HepG2 (cell line): ENCODE data around the gene FOXA1. TPM values are rescaled to one million over a fixed set of nuclear protein-coding genes. Genes with fewer than 3 reads are reported as not detected.
A peak's percentile ranks its signal among the peaks of the same experiment; 100 is the strongest.

Experiments
- ATAC-seq: fragments of 200-7000 bp; cut with Tn5 transposase; 3 replicates; pipeline ENCODE4 v1.9.1; 2020; ENCODE audit warnings: mild to moderate bottlenecking, moderate library complexity
- BruUV-seq: library from RNA; stranded (reverse); fragments of 400-500 nt; replicated peaks from 2 replicates; lab custom pipeline; 2021; lab: Mats Ljungman, UMichigan
- CTCF ChIA-PET: fragments of 300-600 bp; formaldehyde crosslinking; extraction: SDS; loops from one replicate; lab custom pipeline; 2021; ENCODE audit warnings: low total read pairs, inconsistent platforms, low intra/inter-chr PET ratio; lab: Yijun Ruan, JAX
- POLR2A ChIA-PET: fragments of 350-600 bp; sonication (Branson Sonifier 250); formaldehyde crosslinking; loops from one replicate; lab custom pipeline; 2020; ENCODE audit warnings: antibody characterized with exemption, inconsistent platforms; lab: Yijun Ruan, JAX
- DNase-seq: peaks from one replicate; pipeline ENCODE4 v3.0.0-alpha.2; 2015; ENCODE audit warnings: low spot score
- FAIRE-seq: peaks from 3 replicates; lab custom pipeline; 2011; peaks lifted over from hg19 to GRCh38; lab: Jason Lieb, UNC
- H2AFZ ChIP-seq: one replicate; pipeline ENCODE4 v1.6.1; 2011; ENCODE audit warnings: low read length, inconsistent platforms
- H3K27ac ChIP-seq: fragments of 300-600 bp; 3 replicates; pipeline ENCODE4 v1.8.0; 2011; ENCODE audit warnings: mixed run types, mild to moderate bottlenecking, mixed read lengths, low read length, inconsistent platforms; ENCODE audit not compliant: insufficient read depth; ENCODE audit errors: extremely low read length
- H3K27me3 ChIP-seq, 2 experiments: fragments of 200-600 bp in 1 of 2; 2 replicates in 1 of 2; 3 replicates in 1 of 2; pipeline versions ENCODE4 v1.6.0 to v1.8.0; 2011; ENCODE audit warnings: low read length in 2 of 2, mild to moderate bottlenecking in 2 of 2, moderate library complexity in 2 of 2, inconsistent platforms in 1 of 2; ENCODE audit not compliant: insufficient read depth in 2 of 2, control insufficient read depth in 1 of 2
- H3K36me3 ChIP-seq, 2 experiments: fragments of 200-600 bp in 1 of 2; replicated peaks in 1 of 2; 2 replicates in 1 of 2; 3 replicates in 1 of 2; pipeline versions ENCODE4 v1.5.1 to v1.8.0; 2011; ENCODE audit warnings: low read length in 2 of 2, inconsistent platforms in 1 of 2; ENCODE audit not compliant: insufficient read depth in 2 of 2, control insufficient read depth in 1 of 2
- H3K4me1 ChIP-seq: 2 replicates; pipeline ENCODE4 v1.5.1; 2012; ENCODE audit warnings: low read length, inconsistent platforms; ENCODE audit not compliant: insufficient read depth
- H3K4me2 ChIP-seq: 2 replicates; pipeline ENCODE4 v1.6.0; 2011; ENCODE audit warnings: low read depth, low read length, inconsistent platforms
- H3K4me3 ChIP-seq, 3 experiments: fragments of 200-600 bp in 1 of 3; sonication (generic), shearing (Covaris generic) in 1 of 3; replicated peaks in 1 of 3; 2 replicates each; pipeline ENCODE4 v1.5.1; 2011 to 2016; ENCODE audit warnings: low read length in 3 of 3, inconsistent platforms in 2 of 3, low read depth in 2 of 3, mild to moderate bottlenecking in 2 of 3, control low read depth in 1 of 3, mixed read lengths in 1 of 3; ENCODE audit not compliant: insufficient read depth in 1 of 3
- H3K79me2 ChIP-seq: one replicate; pipeline ENCODE4 v1.6.1; 2011; ENCODE audit warnings: low read length, inconsistent platforms; ENCODE audit not compliant: insufficient read depth
- H3K9ac ChIP-seq: 2 replicates; pipeline ENCODE4 v1.6.0; 2011; ENCODE audit warnings: mild to moderate bottlenecking, low read depth, low read length, inconsistent platforms; ENCODE audit not compliant: insufficient read depth
- H3K9me3 ChIP-seq: 2 replicates; pipeline ENCODE4 v1.5.1; 2012; ENCODE audit warnings: mild to moderate bottlenecking, low read length
- H4K20me1 ChIP-seq: 2 replicates; pipeline ENCODE4 v1.6.0; 2011; ENCODE audit warnings: inconsistent platforms, mild to moderate bottlenecking, low read length, moderate library complexity; ENCODE audit not compliant: insufficient read depth
- HOMEZ ChIP-seq: IDR thresholded peaks from 2 replicates; pipeline ENCODE4 v1.6.1; 2016; ENCODE audit warnings: low read depth
- NFYB ChIP-seq: sonication (generic); formaldehyde crosslinking; IDR thresholded peaks from 2 replicates; pipeline ENCODE4 v1.4.0; 2020; ENCODE audit warnings: missing genetic modification reagents
- PPARG ChIP-seq: conservative IDR thresholded peaks from 2 replicates; pipeline ENCODE4 v1.6.1; 2016; ENCODE audit warnings: missing biosample characterization, missing genetic modification reagents
- SIX4 ChIP-seq: sonication (generic); formaldehyde crosslinking; IDR thresholded peaks from 2 replicates; pipeline ENCODE4 v1.4.0; 2020; ENCODE audit warnings: missing genetic modification reagents
- SNAPC2 ChIP-seq: sonication (generic); formaldehyde crosslinking; IDR thresholded peaks from 2 replicates; pipeline ENCODE4 v1.8.1; 2022; ENCODE audit warnings: mild to moderate bottlenecking, missing genetic modification reagents
- SOX6 ChIP-seq, 2 experiments: fragments of 450-650 bp in 1 of 2; sonication (generic) in 1 of 2; formaldehyde crosslinking in 1 of 2; IDR thresholded peaks; 2 replicates each; pipeline versions ENCODE4 v1.4.0 to v1.6.1; 2017 to 2020; ENCODE audit warnings: antibody characterized with exemption in 1 of 2, mild to moderate bottlenecking in 1 of 2, missing genetic modification reagents in 1 of 2
- TFDP2 ChIP-seq: sonication (generic); formaldehyde crosslinking; IDR thresholded peaks from 2 replicates; pipeline ENCODE4 v1.4.0; 2020; ENCODE audit warnings: missing genetic modification reagents
- TGIF2 ChIP-seq: IDR thresholded peaks from 2 replicates; pipeline ENCODE4 v1.6.1; 2016; ENCODE audit warnings: control low read depth, missing compliant biosample characterization
- XRCC5 ChIP-seq: fragments of 200-400 bp; formaldehyde crosslinking; optimal IDR thresholded peaks from 2 replicates; pipeline ENCODE3; 2017; ENCODE audit warnings: mild to moderate bottlenecking, low read length
- ZGPAT ChIP-seq: IDR thresholded peaks from 2 replicates; pipeline ENCODE4 v1.6.1; 2016; ENCODE audit warnings: mild to moderate bottlenecking
- ZMYM2 ChIP-seq: sonication (generic); formaldehyde crosslinking; IDR thresholded peaks from 2 replicates; pipeline ENCODE4 v1.8.0; 2022; ENCODE audit warnings: mild to moderate bottlenecking, missing genetic modification reagents
- ZNF121 ChIP-seq: sonication (generic); formaldehyde crosslinking; IDR thresholded peaks from 2 replicates; pipeline ENCODE4 v1.5.0; 2020; ENCODE audit warnings: mild to moderate bottlenecking, missing genetic modification reagents
- ZNF280D ChIP-seq: sonication (generic); formaldehyde crosslinking; IDR thresholded peaks from 2 replicates; pipeline ENCODE4 v1.5.1; 2020; ENCODE audit warnings: mild to moderate bottlenecking, missing genetic modification reagents
- ZNF569 ChIP-seq: sonication (generic); formaldehyde crosslinking; IDR thresholded peaks from 2 replicates; pipeline ENCODE4 v1.5.0; 2020; ENCODE audit warnings: mild to moderate bottlenecking, missing genetic modification reagents, moderate library complexity, borderline replicate concordance
- ZNF766 ChIP-seq: sonication (generic); formaldehyde crosslinking; IDR thresholded peaks from 2 replicates; pipeline ENCODE4 v1.5.0; 2020; ENCODE audit warnings: missing genetic modification reagents, borderline replicate concordance
- ZNF878 ChIP-seq: sonication (generic); formaldehyde crosslinking; IDR thresholded peaks from 2 replicates; pipeline ENCODE4 v1.8.1; 2023; ENCODE audit warnings: mild to moderate bottlenecking, missing genetic modification reagents, moderate library complexity
- WGBS: methylation state at CpG from one replicate; pipeline ENCODE4 v1.1.6; 2017; ENCODE audit warnings: low lambda C conversion rate; 5-methylcytosine and 5-hydroxymethylcytosine counted together
- in situ Hi-C: cut with HindIII; loops from 2 replicates; pipeline ENCODE4 v1.10.0; 2017; ENCODE audit warnings: low pct_unique_long_range_greater_than_20kb; ENCODE audit not compliant: extremely low pct_ligation_motif_present
- intact Hi-C: fragments of 100-400 bp; cut with micrococcal nuclease; formaldehyde crosslinking; loops from one replicate; pipeline ENCODE4 v1.10.0; 2022; ENCODE audit not compliant: unreplicated experiment
- polyA plus RNA-seq, 8 experiments: library from polyadenylated mRNA; depleted of rRNA in 3 of 8; stranded (reverse) in 7 of 8; unstranded in 1 of 8; fragments of >200 nt; fragmentation: Illumina TruSeq in 4 of 8; extraction: Trizol in 4 of 8; gene quantifications; 2 replicates each; pipeline versions ENCODE4 v1.2.1 to v1.2.3, GENCODE V29; 2011 to 2016; ENCODE audit warnings: low read depth in 4 of 8, missing spikeins in 1 of 8, mixed read lengths in 1 of 8; ENCODE audit not compliant: insufficient read depth in 1 of 8
- total RNA-seq, 5 experiments: library from RNA; depleted of rRNA; stranded (reverse); fragments of >200 nt; fragmentation: Illumina TruSeq; extraction: Trizol; gene quantifications; 2 replicates each; pipeline ENCODE4 v1.2.3, GENCODE V29; 2016; ENCODE audit warnings: low read depth in 1 of 5

FOXA1 gene
- total and polyA plus RNA-seq, 2 of the 13 experiments (the other 11 are each of a cell fraction or from before 2014, with no cell fraction given), result 43.4 to 58.6 TPM

- ChIA-PET POLR2A (interaction anchor here (0.8 kb wide), 1 partner anchor 34 kb away, joined by 3 read pairs; no protein-coding TSS in a partner anchor), CTCF (no interaction called here)
- H3K4me2 ChIP-seq, result no peak overlapping the region
- H3K27ac ChIP-seq, result peak overlapping the region; percentile 1
- peaks cover 36% of the 10 kb centered on the region for H3K4me1 ChIP-seq
- no TSS peak for BruUV-seq
- no peaks in the 10 kb centered on the region for H3K79me2 ChIP-seq
- peak; percentile 26; the same call in 2 of the 3 replicates for ATAC-seq
- peaks cover 5 to 6% of the 10 kb centered on the region in 2 experiments; a peak in 3 of 5 replicates for H3K36me3 ChIP-seq
- H4K20me1 ChIP-seq, result no peaks in the 10 kb centered on the region
- H3K9ac ChIP-seq, result no peak overlapping the region
- H3K9me3 ChIP-seq, result peaks cover 31% of the 10 kb centered on the region
- DNase-seq, result no peak
- intact Hi-C loops (no loop called here), in situ Hi-C loops (no loop called here)
- H2AFZ ChIP-seq, result no peak overlapping the region
- H3K4me3 ChIP-seq, result no peak overlapping the region
- no peaks in the 10 kb centered on the region for H3K27me3 ChIP-seq
- 94% methylated on average over 3 of the region's 3 CpGs for WGBS
- no peak for FAIRE-seq
- TF ChIP-seq XRCC5 (no peak), HOMEZ (CRISPR knock-in tag) (peak; percentile 72; the same call in 1 of the 2 replicates), SNAPC2 (CRISPR knock-in tag) (no peak), ZGPAT (CRISPR knock-in tag) (peak; percentile 23; the same call in 1 of the 2 replicates), PPARG (CRISPR knock-in tag) (0 out of 2 replicates have a peak, but pooled peaks have one; percentile 9), TFDP2 (CRISPR knock-in tag) (no peak), SIX4 (no peak), ZNF280D (CRISPR knock-in tag) (peak; percentile 65), ZNF121 (CRISPR knock-in tag) (no peak), ZNF766 (CRISPR knock-in tag) (no peak), SOX6 (IDR thresholded peaks at IDR 0.05) (0 out of 2 replicates have a peak, but pooled peaks have one; percentile 53), SOX6 (CRISPR knock-in tag; IDR thresholded peaks at IDR 0.05) (no peak), ZNF569 (no peak), NFYB (CRISPR knock-in tag) (no peak), ZNF878 (0 out of 2 replicates have a peak, but pooled peaks have one; percentile 4), TGIF2 (CRISPR knock-in tag) (no peak), ZMYM2 (CRISPR knock-in tag) (peak; percentile 67; the same call in 1 of the 2 replicates)
Measured at GRCh38 chr14:37615582-37616289, 20.7 kb upstream of the FOXA1 start.
